ENCODE measurements around the gene KLHL3. TPM values are rescaled to one million over a fixed set of nuclear protein-coding genes. Genes with fewer than 3 reads are reported as not detected.

Gene KLHL3
- total RNA-seq, 4 donors from 2014 or later: 1.8 to 9.8 (median 4.0) TPM

DNA sequence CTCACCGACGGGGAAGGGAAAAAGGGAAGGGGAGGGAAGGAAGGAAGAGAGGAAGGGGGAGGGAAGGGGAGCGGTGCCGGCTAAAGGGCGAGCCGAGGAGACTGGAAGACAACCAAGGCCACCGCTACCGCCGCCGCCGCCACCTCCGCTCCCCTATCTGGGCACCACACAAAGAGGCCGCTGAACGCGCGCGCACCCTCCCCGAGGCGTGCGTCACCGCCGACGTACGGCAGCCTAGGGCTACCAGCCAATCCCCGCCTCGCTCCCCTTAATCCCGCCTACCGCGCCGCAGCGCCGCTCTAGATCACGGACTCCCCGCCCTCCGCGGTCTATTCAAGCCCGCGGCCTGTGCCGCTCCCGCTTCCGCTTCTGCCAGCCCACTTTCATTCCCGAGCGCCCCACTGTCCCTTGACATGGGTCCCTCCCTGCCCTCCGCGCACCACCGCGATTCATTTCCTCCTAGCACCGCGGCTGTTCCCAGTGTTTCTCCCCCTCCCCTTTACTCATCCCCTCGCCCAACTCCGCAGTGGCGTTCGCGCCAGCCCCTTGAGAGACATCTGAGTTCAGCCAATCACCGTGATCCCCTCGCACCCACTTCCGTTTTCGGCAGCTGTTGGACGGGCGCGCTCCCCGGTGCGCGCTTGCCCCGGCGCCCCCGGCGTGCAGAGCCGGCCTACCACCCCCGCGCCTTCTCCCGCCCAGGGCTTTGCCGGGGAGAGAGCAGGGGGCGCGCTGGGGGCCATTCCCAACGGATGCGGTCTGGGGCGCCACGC is 18.5 kb upstream of the KLHL3 start, which contains the start of gene HNRNPA0:
Gene HNRNPA0, minus strand, starts transcription at position 176 of the 773 bp plus-strand sequence. CDS start 297 bp downstream, outside the sequence.
- ATAC-seq (ENCODE audit: low FRiP score) (peak; percentile 97), DNase-seq (ENCODE audit: low spot score) (peak; percentile 89)
- TF ChIP-seq, protein P1, sequence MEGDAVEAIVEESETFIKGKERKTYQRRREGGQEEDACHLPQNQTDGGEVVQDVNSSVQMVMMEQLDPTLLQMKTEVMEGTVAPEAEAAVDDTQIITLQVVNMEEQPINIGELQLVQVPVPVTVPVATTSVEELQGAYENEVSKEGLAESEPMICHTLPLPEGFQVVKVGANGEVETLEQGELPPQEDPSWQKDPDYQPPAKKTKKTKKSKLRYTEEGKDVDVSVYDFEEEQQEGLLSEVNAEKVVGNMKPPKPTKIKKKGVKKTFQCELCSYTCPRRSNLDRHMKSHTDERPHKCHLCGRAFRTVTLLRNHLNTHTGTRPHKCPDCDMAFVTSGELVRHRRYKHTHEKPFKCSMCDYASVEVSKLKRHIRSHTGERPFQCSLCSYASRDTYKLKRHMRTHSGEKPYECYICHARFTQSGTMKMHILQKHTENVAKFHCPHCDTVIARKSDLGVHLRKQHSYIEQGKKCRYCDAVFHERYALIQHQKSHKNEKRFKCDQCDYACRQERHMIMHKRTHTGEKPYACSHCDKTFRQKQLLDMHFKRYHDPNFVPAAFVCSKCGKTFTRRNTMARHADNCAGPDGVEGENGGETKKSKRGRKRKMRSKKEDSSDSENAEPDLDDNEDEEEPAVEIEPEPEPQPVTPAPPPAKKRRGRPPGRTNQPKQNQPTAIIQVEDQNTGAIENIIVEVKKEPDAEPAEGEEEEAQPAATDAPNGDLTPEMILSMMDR (IDR thresholded peaks at IDR 0.05): no peak

DNA sequence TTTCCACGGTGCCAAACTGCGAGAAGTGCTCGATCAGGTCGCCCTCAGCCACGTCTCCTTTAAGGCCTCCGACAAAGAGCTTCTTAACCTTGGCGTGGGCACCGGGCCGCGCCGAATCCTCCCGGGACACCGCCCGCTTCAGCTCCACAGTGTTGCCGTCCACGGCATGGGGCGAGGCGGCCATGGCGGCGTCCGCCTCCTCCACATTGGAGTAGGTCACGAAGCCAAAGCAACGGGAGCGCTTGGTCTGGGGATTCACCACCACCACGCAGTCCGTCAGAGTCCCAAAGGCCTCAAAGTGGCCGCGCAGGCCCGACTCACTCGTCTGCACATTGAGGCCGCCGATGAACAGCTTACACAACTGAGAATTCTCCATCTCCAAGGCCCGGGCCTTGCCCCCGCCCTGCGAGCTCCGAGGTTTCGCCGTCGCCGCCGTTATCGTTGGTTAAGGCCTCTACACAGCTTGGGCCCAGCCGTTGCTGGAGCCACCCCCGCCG is 17.9 kb upstream of the KLHL3 start:
- ATAC-seq (ENCODE audit: low FRiP score): peak; percentile 28
- TF ChIP-seq, protein P1 (IDR thresholded peaks at IDR 0.05): no peak
- peak; percentile 29 for DNase-seq (ENCODE audit: low spot score)

DNA sequence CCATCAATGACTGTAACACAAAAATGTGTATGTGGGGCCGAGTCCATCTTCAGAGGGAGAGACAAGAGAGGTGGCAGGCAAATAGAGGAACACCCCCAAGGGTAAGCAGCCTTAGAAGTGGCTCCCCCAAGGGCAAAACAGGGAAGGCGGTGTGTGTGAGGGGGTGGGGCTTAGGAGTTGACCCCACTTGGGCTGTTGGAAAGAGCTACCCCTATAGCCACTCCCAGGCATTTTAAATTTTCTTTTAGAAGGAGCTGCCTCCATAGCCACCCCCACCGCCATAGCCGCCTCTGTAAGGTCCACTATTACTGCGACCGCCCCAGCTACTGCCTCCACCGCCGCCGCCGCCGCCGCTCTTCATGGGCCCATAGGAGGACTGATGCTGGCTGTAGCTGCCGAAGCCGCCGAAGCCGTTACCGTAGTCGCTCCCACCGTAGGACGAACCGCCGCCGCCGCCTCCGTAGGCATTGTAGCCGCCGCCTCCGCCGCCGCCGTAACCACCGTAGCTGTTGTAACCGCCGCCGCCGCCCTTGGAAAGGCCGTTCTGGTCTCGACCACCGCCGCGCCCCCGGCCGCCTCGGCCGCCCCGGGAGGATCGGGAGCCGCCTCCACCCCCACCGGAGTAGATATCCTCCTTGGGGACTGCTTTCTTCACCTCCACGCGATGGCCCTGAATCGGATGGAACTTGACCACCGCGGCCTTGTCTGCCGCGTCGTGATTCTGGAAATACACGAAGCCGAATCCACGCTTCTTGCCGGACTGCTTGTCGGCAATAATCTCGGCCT is 17.2 kb upstream of the KLHL3 start:
- DNase-seq (ENCODE audit: low spot score): no peak
- TF ChIP-seq, protein P1 (IDR thresholded peaks at IDR 0.05): no peak
- no peak for ATAC-seq (ENCODE audit: low FRiP score)

DNA sequence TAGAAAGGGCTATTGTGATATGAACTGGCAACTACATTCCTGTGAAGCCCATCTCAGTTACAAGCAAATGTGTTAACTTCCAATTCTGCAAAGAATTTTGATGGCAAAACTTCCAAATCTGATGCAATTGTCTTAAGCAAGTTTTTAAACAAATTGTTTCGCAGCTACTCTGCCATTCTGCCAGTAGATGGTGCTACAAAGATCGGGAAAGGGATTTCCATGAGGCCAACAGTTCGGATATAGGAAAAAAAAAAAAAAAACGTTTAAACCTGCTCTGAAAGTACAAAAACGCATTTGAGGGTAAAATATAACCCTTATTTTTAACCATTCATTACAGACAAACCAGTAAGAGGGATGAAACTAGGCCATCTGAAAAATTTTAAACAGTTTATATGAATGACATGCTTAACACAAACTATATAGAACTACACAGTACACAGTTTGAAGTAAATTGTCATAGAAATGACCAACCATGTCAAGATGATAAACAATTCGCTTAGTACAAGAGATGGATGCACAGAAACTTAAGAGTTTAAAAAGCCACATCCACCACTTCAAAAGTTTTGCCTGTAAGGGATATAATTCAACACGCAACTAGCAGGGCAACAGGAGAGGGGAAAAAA is 16.1 kb upstream of the KLHL3 start:
- TF ChIP-seq, protein P1 (IDR thresholded peaks at IDR 0.05): no peak
- DNase-seq (ENCODE audit: low spot score) (no peak), ATAC-seq (ENCODE audit: low FRiP score) (no peak)

DNA sequence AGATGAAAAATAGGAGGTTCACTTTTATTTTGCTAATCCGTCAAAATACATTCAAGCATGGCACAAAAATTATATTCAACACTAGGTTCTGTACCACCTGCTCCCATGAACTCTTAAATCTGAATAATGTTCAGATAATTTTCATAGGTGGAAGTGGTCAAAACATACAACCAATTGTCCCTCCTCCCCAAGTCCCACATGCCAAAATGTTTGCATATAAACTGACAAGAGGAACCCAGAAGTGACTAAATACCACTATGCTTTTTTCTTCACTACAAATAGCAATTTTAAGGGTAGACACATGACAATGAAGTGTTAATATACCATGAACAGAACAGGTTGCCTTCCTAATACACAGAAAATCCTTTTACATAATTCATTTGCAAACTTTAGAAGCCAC is 14.5 kb upstream of the KLHL3 start:
- TF ChIP-seq, protein P1 (IDR thresholded peaks at IDR 0.05): no peak
- no peak for ATAC-seq (ENCODE audit: low FRiP score)
- DNase-seq (ENCODE audit: low spot score): no peak

DNA sequence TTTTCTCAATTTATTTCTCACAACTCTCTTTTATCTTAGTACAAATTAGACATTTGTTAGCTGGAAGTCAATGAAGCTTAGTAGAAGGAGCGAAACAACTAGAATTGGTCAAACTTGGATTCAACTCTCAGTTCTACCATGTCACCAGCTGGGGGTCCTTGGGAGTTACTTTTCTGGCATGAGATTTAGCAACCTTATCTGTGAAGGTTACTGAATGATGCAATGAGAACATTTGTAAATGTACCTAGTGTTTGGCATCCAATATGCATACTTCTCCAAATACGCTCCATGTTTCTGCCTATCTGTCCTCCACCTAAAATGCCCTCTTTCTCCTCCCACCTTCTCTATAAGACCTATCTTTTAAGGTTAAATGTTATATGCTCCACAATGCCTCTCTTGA is 12.0 kb upstream of the KLHL3 start:
- TF ChIP-seq, protein P1 (IDR thresholded peaks at IDR 0.05): no peak
- no peak for ATAC-seq (ENCODE audit: low FRiP score)
- DNase-seq (ENCODE audit: low spot score): no peak

Data from omental fat pad (tissue), 4 donors.